Tibial nerve (tissue), 4 donors: Measurements from ENCODE around the gene PCYOX1L.

Experiments used
- CTCF ChIP-seq, 5 experiments: fragments of 200-600 bp in 3 of 5; fragments of 450-650 bp in 2 of 5; sonication (generic) in 3 of 5; IDR thresholded peaks; one replicate each; pipeline ENCODE4 v1.5.1; 2016 to 2019; ENCODE audit warnings: antibody characterized with exemption in 5 of 5, mild to moderate bottlenecking in 3 of 5, moderate library complexity in 2 of 5
- EP300 ChIP-seq, 2 donors: sonication (generic); formaldehyde crosslinking; IDR thresholded peaks; one replicate each; pipeline ENCODE4 v1.6.1; 2017; ENCODE audit warnings: antibody characterized with exemption in 2 of 2, mild to moderate bottlenecking in 1 of 2

GRCh38 chr5:149322518-149322917, 35.3 kb upstream of the PCYOX1L start:
- no peak for TF ChIP-seq CTCF (IDR thresholded peaks at IDR 0.05)
- TF ChIP-seq EP300 (IDR thresholded peaks at IDR 0.05) = no peak
